Activated CD4-positive, alpha-beta T cell treated with anti-CD3 and anti-CD28 coated beads for 24 hours (primary cell): ENCODE data around the gene CRADD.
"Not testable (repeated sequence)": the region's sequence is repeated elsewhere in the genome, so short reads cannot be mapped to it uniquely, and the experiment has no call there.

Experiments
- DNase-seq, 2 donors: peaks; one replicate each; pipeline ENCODE4 v3.0.0-alpha.2; 2020; ENCODE audit warnings: low read depth in 2 of 2

The CRADD gene

GRCh38 chr12:93737457-93738198, 60.5 kb downstream of the CRADD start:
- no peak for DNase-seq

DNA sequence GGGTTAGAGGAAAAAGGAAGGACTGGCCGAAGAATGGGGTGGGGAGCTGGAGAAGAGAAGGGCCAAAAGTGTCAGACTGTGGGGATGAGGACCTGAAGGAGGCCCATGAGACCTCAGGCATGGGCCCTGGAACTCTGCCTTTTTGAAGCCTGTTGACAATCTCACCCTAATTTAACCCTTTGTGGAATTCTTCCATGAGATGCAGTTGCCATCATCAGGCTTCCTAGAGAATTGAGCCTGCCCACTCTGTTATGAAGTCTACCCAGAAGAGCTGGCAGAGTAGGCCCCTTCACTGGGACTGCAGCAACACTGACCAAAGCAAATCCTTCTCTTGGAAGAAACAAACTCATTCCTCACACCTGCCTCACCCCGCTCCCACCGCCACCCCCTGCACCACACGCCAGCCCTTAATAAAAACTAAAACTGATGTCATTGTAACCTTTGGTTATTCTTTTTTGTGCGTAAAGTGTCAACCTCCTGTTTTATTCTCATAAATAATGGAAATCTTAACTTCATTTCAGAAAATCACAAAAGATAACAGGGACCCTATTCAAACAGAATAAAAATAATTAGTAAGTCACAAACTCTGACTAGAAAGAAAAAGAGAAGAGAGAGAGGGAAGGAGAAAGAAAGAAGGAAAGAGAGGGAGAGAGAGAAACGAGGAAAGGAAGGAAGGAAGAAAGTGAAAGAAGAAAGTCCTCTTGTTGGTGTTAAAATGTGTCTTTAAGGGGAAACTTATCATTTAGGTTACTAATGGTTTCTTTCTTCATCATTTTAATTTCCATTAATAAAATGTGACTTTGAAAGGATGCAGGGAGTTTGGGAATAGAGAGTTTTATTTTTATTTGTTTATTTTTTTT, 61.3 kb downstream of the CRADD start:
- no peak for DNase-seq

DNA sequence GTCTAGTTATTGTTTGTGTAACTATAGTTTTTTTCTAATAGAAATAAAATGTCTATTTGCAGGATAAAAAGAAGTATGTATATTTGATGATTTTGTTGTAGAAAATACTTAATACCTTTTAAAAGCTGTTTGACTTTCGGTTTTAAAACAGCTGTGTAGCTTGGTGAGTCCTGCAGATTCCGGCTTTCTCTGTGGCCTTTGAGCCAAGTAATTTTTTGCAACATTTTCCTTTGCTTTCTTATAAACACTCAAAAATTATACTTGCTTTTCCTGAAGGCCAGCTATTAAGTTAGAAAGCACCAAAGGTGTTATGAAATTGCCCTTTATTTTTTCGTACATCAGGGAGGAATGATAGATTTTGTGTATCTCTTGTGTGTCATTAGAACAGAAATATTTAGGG, 63.6 kb downstream of the CRADD start:
- DNase-seq, result no peak

DNA sequence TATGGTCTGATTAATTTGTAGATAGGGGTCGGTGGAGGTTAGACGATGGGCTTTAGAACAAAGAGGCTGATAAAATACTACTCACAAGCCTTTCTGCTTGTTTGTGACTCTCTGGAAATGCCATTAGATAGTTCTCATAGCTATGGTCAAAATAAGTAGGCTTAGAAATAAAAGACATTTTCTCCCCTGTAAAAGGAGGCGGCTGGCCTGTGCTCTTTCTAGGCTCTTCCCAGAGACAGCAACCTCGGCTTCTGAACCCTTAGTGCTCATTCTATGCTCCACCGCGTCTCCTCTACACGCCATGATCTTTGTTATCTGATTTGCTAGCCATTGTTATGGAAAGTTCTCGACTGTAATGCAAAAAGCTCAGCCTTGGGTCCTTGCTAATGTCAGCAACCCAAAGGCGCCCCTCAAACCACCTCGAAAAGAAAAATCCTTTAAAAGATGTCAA, 64.5 kb downstream of the CRADD start:
- DNase-seq, result no peak

DNA sequence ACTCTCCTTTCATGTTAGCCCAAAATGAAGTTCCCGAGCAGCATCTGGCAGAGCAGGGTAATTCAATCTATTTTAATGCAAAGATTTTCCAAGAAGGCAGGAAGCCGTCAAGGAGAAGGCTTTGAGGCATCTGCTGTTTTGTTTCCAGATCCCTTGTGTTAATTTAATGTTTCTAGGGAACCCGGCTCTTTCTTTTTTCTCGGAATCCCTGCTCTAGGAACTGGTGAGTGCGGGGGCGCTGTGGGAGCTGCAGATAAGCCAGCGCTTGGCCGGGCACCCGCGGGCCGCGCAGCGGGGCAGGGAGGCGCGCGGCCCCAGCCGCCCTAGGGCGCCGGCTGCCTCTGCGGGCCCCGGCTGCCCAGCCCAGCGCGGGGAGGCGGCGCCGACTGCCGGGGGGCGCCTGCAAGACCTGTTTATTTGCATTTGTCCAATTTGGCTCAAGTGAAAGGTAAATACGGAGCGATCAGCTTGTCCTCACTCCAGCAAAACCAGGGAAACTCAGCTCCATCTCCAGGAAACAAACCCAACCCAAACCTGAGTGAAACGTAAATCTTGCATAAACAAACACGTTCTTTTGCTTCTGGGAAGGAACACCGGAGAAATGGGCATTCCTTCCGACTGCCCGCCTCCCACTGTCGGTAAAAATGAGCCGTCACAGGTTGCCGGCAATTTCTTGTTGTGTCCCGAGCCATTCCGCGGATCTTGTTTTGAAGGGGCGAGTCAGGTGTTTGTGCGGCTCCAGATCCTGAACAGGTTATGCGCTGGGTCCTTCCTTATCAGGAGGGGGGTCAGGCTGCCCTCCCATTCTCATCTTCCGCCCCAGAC, 65.1 kb downstream of the CRADD start:
- peak in 1 of 2 donors; percentile 37 for DNase-seq

DNA sequence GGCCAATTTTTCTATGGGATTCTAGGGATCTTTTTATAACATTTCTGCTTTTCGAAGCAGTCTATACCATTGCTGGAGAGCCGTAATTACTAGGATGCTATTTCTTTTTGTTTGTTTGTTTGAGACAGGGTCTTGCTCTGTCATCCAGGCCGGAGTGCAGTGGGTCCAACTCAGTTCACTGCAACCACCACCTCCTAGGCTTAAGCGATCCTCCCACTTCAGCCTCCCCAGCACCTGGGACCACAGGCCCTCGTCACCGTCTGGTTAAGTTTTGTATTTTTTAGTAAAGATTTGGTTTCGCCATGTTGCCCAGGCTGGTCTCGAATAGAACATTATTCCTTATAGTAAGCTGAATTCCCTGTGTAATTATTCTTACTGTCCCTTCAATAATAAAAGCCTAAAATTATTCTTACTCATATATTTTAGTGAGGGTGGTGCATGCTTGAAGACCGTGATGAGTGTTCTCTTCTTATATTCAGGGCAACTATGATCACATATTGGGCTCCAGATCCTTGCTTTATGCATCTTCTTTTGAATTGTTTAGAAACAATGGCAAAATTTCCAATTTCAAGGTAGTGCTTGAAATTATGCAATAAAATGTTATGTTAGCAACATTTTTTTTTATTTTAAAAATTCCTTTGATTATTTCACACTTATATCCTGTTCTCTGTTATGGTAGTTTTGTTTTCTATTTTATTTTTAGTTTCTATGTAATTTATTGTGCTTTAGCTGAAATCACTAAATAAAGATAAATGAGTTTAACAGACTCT, 66.2 kb downstream of the CRADD start:
- no peak for DNase-seq

DNA sequence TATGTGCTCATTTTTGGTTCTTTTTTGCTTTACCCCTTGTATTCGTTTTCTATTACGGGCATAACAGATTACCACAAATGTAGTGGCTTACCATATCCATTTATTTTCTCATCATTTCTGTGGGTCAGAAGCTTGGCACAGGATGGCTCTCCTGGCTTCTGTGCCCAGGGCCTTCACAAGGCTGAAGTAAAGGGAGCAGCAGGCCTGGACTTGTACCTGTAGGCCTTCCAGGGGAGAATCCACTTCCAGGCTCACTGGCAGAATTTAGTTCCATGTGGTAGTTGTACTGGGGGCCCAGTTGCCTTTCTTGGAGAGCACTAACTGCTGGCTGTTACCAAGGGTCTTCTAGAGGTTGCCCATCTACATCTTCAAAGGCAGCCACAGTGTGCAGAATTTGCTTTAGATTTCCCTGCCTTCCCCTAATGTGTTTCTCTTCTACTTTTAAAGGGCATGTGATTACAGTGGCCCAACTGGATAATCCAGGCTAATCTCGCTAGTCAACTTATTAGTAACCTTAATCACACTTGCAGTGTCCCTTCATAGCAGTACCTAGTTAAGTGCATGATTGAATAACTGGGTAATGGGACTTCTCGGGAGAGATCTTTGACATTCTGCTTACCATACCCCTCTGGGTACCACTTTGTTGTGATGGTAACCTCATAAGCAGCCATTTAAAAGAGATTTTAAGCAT, 67.0 kb downstream of the CRADD start:
- DNase-seq, result no peak

DNA sequence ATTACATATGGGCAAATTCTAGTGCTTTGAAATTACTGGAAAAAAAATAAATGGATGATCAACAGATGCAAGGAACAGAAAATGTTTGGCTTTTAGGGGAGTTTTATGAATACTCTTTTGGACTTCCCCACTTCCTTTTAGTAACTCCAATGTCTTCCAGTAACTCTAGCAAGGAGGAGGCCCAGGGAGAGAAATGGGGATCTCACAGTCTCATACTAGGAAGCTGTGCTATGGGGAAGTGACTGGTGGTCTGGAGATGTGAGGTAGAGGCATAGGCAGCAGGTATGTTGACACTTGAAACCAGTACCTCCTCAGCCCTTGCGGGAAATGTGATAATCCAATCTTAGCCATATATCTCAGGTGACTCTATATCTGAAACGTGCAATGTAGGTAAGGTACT, 68.1 kb downstream of the CRADD start:
- no peak for DNase-seq

- no peak for DNase-seq
These were observed 69.5 kb downstream of the CRADD start for GRCh38 chr12:93746572-93747168.

DNA sequence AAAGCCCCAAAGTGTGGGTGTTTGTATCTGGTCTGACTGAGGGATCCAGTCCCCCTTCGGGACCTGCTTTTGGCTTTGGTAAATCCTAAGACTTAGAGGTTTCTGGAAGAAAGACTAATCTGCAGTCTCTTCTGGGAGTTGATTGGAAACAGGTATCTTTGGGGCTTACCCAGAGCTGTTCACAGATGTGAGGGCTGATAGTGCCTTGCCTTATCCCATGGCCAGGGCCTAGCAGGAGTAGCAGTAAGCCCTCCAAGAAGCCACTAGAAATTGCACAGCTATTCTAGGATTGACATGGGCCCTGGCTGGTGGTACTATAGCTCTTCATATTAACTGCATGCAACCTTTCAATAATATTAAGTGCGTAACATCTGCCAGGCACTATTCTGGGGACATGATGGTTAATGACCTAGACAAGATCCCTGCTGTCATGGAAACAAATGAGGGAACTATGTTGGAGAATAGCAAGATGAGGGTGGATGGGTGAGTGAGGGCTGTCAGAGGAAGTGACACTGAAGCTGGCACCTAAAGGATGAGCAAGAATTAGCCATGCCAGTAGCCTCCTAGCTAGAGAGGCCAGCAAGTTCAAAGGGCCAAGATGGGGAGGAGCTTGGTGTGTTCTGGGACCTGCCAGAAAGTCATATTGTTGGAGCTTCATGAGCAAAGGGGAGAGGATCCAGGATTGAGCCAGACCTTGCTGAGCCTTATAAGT, 71.7 kb downstream of the CRADD start:
- DNase-seq, result no peak

GRCh38 chr12:93749515-93749914, 72.3 kb downstream of the CRADD start:
- DNase-seq, result no peak

GRCh38 chr12:93750056-93750455, 72.9 kb downstream of the CRADD start:
- no peak for DNase-seq

- no peak for DNase-seq
These were observed 74.9 kb downstream of the CRADD start for GRCh38 chr12:93751864-93752610.

GRCh38 chr12:93753285-93753684, 76.1 kb downstream of the CRADD start:
- no peak for DNase-seq

- no peak for DNase-seq
These were observed 76.8 kb downstream of the CRADD start for GRCh38 chr12:93753838-93754429.

- DNase-seq, result not testable (repeated sequence)
These were observed 77.7 kb downstream of the CRADD start for GRCh38 chr12:93754859-93755258.

GRCh38 chr12:93756288-93756687, 79.1 kb downstream of the CRADD start:
- no peak for DNase-seq
